Measurements from ENCODE around the gene PTPN13. TPM values are rescaled to one million over a fixed set of nuclear protein-coding genes. Genes with fewer than 3 reads are reported as not detected.

Gene PTPN13, protein sequence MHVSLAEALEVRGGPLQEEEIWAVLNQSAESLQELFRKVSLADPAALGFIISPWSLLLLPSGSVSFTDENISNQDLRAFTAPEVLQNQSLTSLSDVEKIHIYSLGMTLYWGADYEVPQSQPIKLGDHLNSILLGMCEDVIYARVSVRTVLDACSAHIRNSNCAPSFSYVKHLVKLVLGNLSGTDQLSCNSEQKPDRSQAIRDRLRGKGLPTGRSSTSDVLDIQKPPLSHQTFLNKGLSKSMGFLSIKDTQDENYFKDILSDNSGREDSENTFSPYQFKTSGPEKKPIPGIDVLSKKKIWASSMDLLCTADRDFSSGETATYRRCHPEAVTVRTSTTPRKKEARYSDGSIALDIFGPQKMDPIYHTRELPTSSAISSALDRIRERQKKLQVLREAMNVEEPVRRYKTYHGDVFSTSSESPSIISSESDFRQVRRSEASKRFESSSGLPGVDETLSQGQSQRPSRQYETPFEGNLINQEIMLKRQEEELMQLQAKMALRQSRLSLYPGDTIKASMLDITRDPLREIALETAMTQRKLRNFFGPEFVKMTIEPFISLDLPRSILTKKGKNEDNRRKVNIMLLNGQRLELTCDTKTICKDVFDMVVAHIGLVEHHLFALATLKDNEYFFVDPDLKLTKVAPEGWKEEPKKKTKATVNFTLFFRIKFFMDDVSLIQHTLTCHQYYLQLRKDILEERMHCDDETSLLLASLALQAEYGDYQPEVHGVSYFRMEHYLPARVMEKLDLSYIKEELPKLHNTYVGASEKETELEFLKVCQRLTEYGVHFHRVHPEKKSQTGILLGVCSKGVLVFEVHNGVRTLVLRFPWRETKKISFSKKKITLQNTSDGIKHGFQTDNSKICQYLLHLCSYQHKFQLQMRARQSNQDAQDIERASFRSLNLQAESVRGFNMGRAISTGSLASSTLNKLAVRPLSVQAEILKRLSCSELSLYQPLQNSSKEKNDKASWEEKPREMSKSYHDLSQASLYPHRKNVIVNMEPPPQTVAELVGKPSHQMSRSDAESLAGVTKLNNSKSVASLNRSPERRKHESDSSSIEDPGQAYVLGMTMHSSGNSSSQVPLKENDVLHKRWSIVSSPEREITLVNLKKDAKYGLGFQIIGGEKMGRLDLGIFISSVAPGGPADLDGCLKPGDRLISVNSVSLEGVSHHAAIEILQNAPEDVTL (N-terminal part only)
- total RNA-seq (ENCODE audit: low replicate concordance): 21.7 and 35.5 TPM in 2 replicates

DNA sequence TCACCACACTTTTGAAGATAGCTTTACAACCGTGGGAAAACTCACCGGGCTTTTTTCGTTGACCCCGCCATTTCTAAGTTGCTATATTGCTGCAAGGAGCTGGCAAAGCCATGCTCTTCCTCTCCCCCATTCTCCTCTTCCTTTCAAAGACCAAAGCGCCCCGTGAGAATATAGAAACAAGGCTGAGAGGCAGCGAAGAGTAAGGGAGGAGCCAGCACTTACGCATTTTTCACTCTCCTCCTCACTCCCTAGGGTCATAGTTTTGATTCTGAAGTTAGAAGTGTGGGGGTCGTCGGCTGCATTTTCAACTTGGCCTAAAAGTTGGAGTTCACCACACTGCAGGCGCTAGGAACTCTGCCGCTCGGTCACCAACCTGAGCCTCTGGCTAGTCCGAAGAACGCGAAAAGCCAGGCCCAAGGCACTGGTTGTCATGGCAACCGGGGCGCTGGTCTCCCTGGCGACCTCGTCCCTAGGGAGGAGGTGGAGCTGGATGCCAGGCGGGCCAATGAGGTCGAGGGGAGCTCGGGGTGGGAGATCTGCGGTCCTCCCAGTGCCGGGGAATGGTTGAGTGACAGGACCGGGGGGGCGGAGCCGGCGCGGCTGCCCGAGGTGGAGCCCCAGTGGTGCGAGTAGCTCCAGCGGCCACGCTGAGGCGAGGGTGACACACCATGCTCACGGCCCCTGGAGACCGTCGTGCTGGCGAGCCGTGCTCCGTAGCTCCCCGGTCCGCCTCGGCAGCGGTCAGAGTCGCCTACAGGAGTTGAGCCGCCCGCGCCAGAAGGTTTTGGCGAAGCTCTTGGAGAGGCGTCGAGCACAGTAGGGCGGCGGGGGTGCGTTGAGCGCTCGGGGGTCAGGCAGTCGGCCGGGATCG is at the start of gene PTPN13:
Gene PTPN13 (plus strand): TSS at position 628 of the 871 bp plus-strand sequence. CDS start 40,942 bp downstream, outside the sequence.

DNA sequence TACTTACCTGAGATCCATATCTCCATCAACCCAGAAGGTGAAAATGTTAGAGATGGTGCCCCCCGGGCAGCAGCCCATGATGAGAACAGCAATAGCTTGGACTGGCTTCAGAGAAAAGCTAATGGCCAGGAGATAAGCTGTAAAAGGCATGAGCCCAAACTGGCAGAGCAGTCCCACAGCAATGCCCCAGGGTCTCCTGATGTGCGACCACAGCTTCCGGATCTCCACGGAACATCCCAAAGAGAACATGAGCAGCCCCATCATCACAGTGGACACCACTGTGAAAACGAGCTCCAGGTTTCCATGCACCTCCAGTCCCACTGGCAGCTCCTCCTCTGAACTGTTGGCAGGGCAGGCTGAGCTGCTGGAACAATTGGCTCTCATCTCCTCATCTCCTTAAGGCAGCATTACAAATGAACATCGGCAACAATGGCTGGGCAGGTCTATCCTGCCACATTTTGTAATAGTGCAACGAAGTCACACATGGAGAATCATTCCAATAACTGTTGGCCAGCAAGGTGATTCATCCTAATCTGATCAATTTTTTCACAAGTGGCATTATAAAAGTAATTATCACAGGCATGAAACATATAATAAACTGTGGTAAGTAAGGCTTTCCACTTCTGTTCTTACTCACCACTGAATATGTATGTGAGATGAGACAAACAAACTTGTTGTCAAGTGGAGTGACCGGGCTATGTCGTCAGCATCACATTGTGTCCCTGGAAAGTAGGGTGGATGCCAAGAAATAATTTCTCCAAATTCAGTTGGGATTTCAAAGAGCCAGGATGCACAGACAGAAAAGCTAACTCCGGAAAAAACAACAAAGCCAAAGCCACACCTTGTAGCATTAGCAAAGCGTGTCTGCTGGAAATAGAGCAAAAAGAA is 254.9 kb downstream of the PTPN13 start, which contains the start of gene SLC10A6:
Gene SLC10A6 (minus strand): TSS at position 653 of the 888 bp plus-strand sequence. CDS start 269 bp downstream, at position 384.

Other genes with a start within 250 kb of the PTPN13 start
- 10.2 and 12.3 TPM in 2 replicates for gene MAPK10, start 234.3 kb upstream of the PTPN13 start, total RNA-seq (ENCODE audit: low replicate concordance)

Data from smooth muscle cell of the coronary artery (primary cell).